Keratinocyte (primary cell): ENCODE results near the gene MSI2. TPM values are rescaled to one million over a fixed set of nuclear protein-coding genes. Genes with fewer than 3 reads are reported as not detected.

Source experiments
- DNase-seq: peaks from one replicate; pipeline ENCODE4 v3.0.0-alpha.2; 2011; ENCODE audit warnings: low read depth, missing footprints, low spot score
- FAIRE-seq: peaks from 2 replicates; lab custom pipeline; 2011; peaks lifted over from hg19 to GRCh38; lab: Jason Lieb, UNC
- H2AFZ ChIP-seq: 2 replicates; pipeline ENCODE4 v1.6.0; 2012; ENCODE audit warnings: low read length, control low read depth, inconsistent platforms; ENCODE audit not compliant: control insufficient read depth
- H3K27ac ChIP-seq: 2 replicates; pipeline ENCODE4 v1.5.1; 2011; ENCODE audit warnings: low read length; ENCODE audit not compliant: control insufficient read depth, insufficient read depth
- H3K27me3 ChIP-seq: 3 replicates; pipeline ENCODE4 v1.6.0; 2011; ENCODE audit warnings: low read length; ENCODE audit not compliant: control insufficient read depth, insufficient read depth; ENCODE audit errors: extremely low read depth
- H3K36me3 ChIP-seq, 2 experiments: 2 replicates in 1 of 2; 3 replicates in 1 of 2; pipeline ENCODE4 v1.5.1; 2011; ENCODE audit warnings: low read length in 2 of 2, mild to moderate bottlenecking in 1 of 2; ENCODE audit not compliant: control insufficient read depth in 2 of 2, insufficient read depth in 2 of 2; ENCODE audit errors: extremely low read depth in 1 of 2
- H3K4me1 ChIP-seq: 3 replicates; pipeline ENCODE4 v1.5.1; 2011; ENCODE audit warnings: low read length; ENCODE audit not compliant: control insufficient read depth, insufficient read depth; ENCODE audit errors: extremely low read depth
- H3K4me2 ChIP-seq: 3 replicates; pipeline ENCODE4 v1.6.0; 2011; ENCODE audit warnings: low read depth, low read length; ENCODE audit not compliant: control insufficient read depth, insufficient read depth; ENCODE audit errors: extremely low read depth
- H3K4me3 ChIP-seq, 3 experiments: fragments of 200-600 bp in 1 of 3; sonication (generic) in 1 of 3; 2 replicates in 2 of 3; 3 replicates in 1 of 3; pipeline ENCODE4 v1.5.1; 2011 to 2016; ENCODE audit warnings: low read length in 3 of 3, mild to moderate bottlenecking in 3 of 3, control low read depth in 2 of 3, inconsistent platforms in 1 of 3, low read depth in 1 of 3, mixed read lengths in 1 of 3, mixed run types in 1 of 3, moderate library complexity in 1 of 3; ENCODE audit not compliant: control insufficient read depth in 2 of 3, insufficient read depth in 2 of 3; ENCODE audit errors: extremely low read depth in 1 of 3
- H3K79me2 ChIP-seq: 2 replicates; pipeline ENCODE4 v1.6.0; 2012; ENCODE audit warnings: low read length; ENCODE audit not compliant: control insufficient read depth, insufficient read depth
- H3K9ac ChIP-seq: 3 replicates; pipeline ENCODE4 v1.6.0; 2011; ENCODE audit warnings: low read length; ENCODE audit not compliant: control insufficient read depth, insufficient read depth; ENCODE audit errors: extremely low read depth
- H3K9me1 ChIP-seq: 3 replicates; pipeline ENCODE4 v1.6.0; 2011; ENCODE audit warnings: low read length; ENCODE audit not compliant: control insufficient read depth, insufficient read depth; ENCODE audit errors: extremely low read depth
- H3K9me3 ChIP-seq: 2 replicates; pipeline ENCODE4 v1.5.1; 2012; ENCODE audit warnings: low read depth, low read length; ENCODE audit not compliant: control insufficient read depth
- H4K20me1 ChIP-seq: 3 replicates; pipeline ENCODE4 v1.6.0; 2011; ENCODE audit warnings: low read length; ENCODE audit not compliant: control insufficient read depth, insufficient read depth; ENCODE audit errors: extremely low read depth
- CTCF ChIP-seq, 3 experiments: IDR thresholded peaks in 1 of 3; conservative IDR thresholded peaks in 1 of 3; optimal IDR thresholded peaks in 1 of 3; 2 replicates in 2 of 3; 3 replicates in 1 of 3; pipeline versions ENCODE3 to v1.5.1; 2011; ENCODE audit warnings: low read length in 3 of 3, mild to moderate bottlenecking in 3 of 3, moderate library complexity in 2 of 3, control low read depth in 1 of 3, inconsistent platforms in 1 of 3; ENCODE audit not compliant: insufficient read depth in 2 of 3; ENCODE audit errors: extremely low read depth in 1 of 3
- EZH2 ChIP-seq: IDR thresholded peaks from one replicate; pipeline ENCODE4 v1.6.1; 2012; ENCODE audit warnings: inconsistent platforms, mild to moderate bottlenecking, low read length, moderate library complexity
- dilution Hi-C: fragments of 300-500 bp; cut with MboI; formaldehyde crosslinking; loops from one replicate; pipeline ENCODE4 v1.7.0; 2020; ENCODE audit warnings: low sequenced_read_pairs; ENCODE audit not compliant: extremely low pct_ligation_motif_present
- polyA plus RNA-seq, 5 experiments: library from polyadenylated mRNA; depleted of rRNA in 3 of 5; stranded (reverse) in 3 of 5; stranded (forward) in 1 of 5; unstranded in 1 of 5; fragments of >200 nt; gene quantifications; 1 replicate in 1 of 5; 2 replicates in 3 of 5; 3 replicates in 1 of 5; pipeline versions ENCODE4 v1.2.1 to v1.2.3, GENCODE V29; 2011 to 2012; ENCODE audit warnings: missing spikeins in 2 of 5, low read depth in 1 of 5, low replicate concordance in 1 of 5
- small RNA-seq, 3 experiments: library from RNA; depleted of rRNA; stranded (forward); fragments of <200 nt; gene quantifications; one replicate each; pipeline ENCODE3, GENCODE V24; 2012; ENCODE audit warnings: low read depth in 3 of 3, low replicate concordance in 1 of 3; ENCODE audit not compliant: insufficient read length in 3 of 3

MSI2 gene
- polyA plus RNA-seq, 1 donor (not counting 4 experiments of a cell fraction or from before 2014, with no cell fraction given), result 22.3 TPM

- Histone ChIP-seq H3K27ac (no peak overlapping the region), H3K9me1 (no peaks in the 10 kb centered on the region), H3K27me3 (peaks cover 19% of the 10 kb centered on the region), H3K9ac (no peak overlapping the region), H3K4me1 (no peaks in the 10 kb centered on the region), H3K79me2 (no peaks in the 10 kb centered on the region), H3K36me3 (no peaks in the 10 kb centered on the region), H3K4me3 (no peak overlapping the region), H3K9me3 (no peaks in the 10 kb centered on the region), H3K4me2 (no peak overlapping the region), H2AFZ (no peak overlapping the region), H4K20me1 (no peaks in the 10 kb centered on the region)
- no peak for FAIRE-seq
- DNase-seq, result no peak
- TF ChIP-seq EZH2, result no peak
- TF ChIP-seq CTCF (optimal IDR thresholded peaks at IDR 0.05 in 1 of 3, IDR thresholded peaks at IDR 0.05 in 1 of 3, conservative IDR thresholded peaks at IDR 0.05 in 1 of 3; ENCODE audit: extremely low read depth in 1 of 3, insufficient read depth in 2 of 3, low read length in 3 of 3), result no peak
- dilution Hi-C loops, result no loop called here
Observed at GRCh38 chr17:57732062-57732461, 475.7 kb downstream of the MSI2 start.

GRCh38 chr17:57733085-57733484 is 476.8 kb downstream of the MSI2 start:
- no peak overlapping the region for H3K4me3 ChIP-seq
- no peak overlapping the region for H3K9ac ChIP-seq
- dilution Hi-C loops, result no loop called here
- no peaks in the 10 kb centered on the region for H4K20me1 ChIP-seq
- no peak overlapping the region for H2AFZ ChIP-seq
- H3K9me1 ChIP-seq, result no peaks in the 10 kb centered on the region
- no peaks in the 10 kb centered on the region for H3K36me3 ChIP-seq
- no peaks in the 10 kb centered on the region for H3K4me1 ChIP-seq
- TF ChIP-seq EZH2, result no peak
- H3K4me2 ChIP-seq, result no peak overlapping the region
- DNase-seq (no peak), FAIRE-seq (no peak)
- H3K79me2 ChIP-seq, result no peaks in the 10 kb centered on the region
- H3K27ac ChIP-seq, result no peak overlapping the region
- H3K27me3 ChIP-seq, result peaks cover 19% of the 10 kb centered on the region
- no peaks in the 10 kb centered on the region for H3K9me3 ChIP-seq

Small RNA genes lying within 50 kb of the gene (small RNA-seq; reads per million reads assigned to genes)
- gene RN7SL449P (0 reads per million in 3 experiments), gene RNU7-134P (0 reads per million in 3 experiments)

Other genes with a start within 250 kb of the MSI2 start
- 24.1 to 39.5 TPM (median 31.3 TPM) in 3 replicates for gene AKAP1, start 171.3 kb upstream of the MSI2 start, polyA plus RNA-seq